DMS79 treated with DMSO at 0.1 percent for 48 hours (cell line): ENCODE results near the gene SIMC1.

ENCODE experiments used
- DNase-seq: peaks from one replicate; lab custom pipeline; 2025; lab: John Stamatoyannopoulos, UW

SIMC1 gene

DNA sequence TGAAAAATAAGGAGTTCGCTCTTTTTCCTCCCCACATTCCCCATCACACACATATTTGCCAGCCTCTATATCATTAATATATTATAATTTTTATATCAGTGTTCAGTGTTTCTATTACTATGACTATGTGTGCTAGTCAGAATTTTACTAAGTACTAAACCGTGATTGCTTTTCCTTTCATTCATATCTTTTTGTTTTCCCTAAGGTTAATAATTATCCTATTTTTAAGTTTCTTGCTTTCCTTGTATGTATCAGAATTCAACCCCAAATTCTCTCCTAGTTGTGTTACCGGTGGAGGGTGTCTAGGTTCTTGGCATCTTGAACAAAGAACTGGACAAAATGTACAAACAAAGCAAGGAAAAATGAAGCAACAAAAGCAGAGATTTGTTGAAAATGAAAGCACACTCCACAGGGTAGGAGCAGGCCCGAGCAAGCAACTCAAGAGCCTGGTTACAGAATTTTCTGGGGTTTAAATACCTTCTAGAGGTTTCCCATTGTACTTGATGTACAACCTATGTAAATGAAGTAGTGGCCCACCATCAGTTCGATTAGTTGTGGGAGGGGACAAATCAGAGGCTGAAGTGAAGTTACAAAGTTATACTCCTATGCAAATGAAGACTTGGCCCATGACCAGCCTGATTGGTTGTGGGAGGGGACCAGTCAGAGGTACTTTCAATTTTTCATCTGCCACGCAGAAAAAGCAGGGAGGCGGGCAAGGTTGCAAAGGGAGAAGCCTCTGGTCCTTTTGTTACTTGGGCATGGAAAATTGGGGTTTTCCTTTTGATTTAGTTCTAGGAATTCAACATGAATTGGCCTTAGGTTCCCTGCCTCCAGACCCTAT is 79.5 kb downstream of the SIMC1 start:
- DNase-seq = no peak

DNA sequence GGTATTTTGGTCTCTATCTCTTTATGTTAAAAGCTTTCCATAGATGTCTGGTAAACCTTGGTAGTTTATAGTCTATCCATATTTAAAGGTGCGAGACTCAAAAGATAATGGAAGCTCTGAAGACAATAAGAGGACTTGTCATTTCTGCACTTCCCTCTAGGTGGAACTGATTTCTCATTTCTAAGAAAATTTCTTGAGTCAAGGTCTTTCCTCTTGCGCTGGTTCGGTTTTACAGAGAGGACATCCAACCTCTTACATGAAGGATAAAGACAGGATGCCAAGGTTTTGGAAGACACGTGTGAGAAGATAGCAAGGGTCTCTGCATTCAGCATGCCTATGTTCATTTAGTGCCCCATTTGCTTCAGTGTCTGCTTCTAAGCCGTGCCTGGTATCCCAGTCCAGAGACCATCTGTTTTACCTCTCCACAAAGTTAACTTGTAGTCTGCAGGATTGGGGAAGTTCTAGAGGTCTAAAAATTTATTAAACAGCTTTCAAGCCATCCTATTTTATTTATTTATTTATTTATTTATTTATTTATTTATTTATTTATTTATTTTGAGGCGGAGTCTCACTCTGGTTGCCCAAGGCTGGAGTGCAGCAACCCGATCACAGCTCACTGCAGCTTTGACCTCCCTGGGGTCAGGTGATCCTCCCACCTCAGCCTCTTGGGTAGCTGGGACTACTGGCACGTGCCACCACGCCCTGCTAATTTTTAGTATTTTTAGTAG is 81.8 kb downstream of the SIMC1 start:
- no peak for DNase-seq

DNA sequence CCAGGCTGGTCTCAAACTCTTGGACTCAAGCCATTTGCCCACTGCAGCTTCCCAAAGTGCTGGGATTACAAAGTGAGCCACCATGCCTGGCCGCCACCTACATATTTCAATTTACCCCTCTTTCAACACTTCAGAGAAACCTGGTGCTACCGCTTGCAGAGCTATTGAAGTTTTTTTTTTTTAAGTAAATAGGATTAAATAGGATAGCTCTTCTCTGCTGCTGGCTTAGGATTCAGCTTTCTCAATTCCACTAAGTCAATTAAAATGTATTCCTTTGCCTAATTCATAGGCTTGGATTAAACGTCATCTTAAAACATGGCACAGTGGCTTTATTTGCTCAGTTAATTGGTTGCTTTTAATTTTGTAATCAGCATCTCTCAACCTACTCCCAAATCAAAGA is 82.4 kb downstream of the SIMC1 start:
- no peak for DNase-seq

DNA sequence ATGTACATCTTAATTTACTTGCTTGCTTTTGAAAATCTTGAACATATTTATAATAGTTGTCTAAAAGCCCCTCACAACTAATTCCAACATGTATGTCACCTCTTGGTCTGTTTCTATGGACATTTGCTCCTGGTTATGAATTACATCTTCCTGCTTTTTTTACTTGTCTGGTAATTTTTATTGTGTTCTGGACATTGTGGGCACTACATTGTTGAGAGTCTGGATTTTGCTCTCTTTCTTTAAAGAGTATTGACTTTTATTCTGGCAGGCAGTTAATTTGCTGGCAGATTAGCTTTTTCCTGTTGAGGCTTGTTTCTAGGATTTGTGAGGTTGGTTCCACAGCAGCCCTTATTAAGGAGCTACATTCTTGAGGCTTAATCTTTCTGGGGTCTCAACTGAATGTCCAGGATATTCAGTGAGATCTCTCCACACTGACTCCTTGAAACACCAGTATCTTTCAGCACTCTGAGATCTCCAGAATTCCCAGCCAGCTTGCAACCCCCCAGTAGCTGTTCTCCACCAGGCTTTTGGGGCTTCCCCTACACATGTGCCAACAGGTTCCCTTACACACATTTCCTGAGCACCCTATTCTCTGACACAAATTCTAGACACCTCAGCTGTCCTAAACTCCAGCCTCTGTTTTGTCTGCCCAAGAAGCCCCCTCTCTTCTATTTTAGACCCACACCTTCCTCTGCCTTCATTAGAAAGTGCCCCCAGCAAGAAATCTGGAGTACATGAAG is 96.0 kb downstream of the SIMC1 start:
- DNase-seq = no peak

DNA sequence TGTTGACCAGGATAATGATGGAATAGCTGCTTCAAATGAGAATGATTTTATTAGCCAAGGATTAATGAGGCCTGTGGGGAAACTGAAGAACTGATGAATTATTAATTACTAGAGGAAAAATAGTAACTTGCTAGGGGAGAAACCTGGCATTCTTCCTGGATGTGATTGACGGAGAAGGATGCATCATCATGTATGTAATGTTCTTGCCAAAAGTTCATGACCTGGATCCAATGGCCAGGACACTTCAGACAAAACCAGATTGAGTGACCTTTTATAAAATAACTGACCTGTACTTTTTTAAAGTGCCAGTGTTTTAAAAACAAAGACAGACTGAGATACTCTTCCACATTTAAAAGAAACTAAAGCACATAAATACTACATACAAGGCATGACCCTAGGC is 99.7 kb downstream of the SIMC1 start:
- DNase-seq = no peak

DNA sequence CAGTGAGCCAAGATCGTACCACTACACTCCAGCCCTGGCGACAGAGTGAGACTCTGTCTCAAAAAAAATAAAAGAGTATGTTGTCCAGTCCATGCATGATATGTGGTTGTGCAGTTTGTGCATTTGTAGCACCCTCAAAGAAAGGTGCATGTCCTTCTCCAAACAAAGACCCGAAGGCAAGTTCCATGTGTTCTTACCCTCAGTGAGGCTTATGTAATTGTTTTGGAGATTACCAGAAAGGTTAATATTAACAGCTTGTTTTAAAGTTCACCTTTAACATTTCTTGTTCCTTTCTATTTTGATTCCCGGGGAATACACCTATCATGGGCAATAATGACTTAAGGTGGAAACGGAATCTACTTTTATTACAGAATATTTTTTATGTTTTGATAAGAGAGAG is 101.1 kb downstream of the SIMC1 start:
- DNase-seq = no peak

DNA sequence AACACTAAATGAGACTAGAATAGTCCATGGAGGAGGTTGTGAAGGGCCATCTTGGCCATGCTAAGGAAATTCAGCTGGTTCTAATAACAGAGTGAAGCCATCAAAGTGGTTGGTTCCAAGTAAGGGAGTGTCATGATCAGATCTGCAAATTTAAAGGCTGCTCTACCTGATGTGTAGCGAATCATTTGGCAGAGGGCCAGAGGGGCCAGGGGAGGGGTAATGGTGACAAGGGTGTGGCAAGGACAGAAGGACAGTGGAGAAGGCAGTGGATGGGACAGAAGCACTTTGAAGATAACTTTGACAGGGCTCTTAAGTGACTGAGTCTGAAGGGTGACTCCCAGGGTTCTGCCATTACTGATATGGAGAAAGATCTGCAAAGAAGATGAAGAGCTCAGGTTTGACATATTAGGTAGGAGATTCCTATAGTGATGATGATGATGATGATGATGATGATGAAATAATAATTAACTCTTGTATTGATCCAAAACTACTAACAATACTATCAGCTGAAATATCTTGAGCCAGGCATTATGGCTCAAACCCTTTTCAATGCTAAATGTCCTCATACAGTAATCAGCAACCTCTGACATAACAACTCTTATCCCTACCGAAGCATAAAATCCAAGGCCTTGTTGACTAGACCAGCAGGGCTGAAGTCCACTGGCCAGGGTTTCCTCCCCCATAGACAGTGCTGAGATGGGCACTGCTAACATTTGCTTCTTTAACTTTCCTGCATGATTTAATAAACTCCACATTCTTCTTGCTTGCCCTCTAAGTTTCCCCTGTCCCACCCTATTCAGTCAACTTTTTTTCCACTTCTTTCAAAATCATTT is 103.3 kb downstream of the SIMC1 start:
- DNase-seq = no peak

DNA sequence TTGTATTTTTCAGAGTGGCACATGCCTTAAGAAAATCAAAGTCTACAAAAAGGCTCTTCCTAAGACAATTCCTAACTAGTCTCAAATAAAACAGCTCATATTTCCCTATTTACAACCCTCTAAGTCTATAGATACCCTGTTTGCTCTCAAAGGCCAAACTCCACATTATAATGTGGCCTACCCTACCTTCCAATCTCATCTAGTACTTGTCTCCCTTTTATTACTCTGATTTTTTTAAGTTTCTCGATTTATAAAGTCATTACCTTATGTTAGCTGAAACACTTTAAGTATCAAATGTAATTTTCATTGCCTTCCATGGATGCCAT is 103.9 kb downstream of the SIMC1 start:
- DNase-seq = no peak

DNA sequence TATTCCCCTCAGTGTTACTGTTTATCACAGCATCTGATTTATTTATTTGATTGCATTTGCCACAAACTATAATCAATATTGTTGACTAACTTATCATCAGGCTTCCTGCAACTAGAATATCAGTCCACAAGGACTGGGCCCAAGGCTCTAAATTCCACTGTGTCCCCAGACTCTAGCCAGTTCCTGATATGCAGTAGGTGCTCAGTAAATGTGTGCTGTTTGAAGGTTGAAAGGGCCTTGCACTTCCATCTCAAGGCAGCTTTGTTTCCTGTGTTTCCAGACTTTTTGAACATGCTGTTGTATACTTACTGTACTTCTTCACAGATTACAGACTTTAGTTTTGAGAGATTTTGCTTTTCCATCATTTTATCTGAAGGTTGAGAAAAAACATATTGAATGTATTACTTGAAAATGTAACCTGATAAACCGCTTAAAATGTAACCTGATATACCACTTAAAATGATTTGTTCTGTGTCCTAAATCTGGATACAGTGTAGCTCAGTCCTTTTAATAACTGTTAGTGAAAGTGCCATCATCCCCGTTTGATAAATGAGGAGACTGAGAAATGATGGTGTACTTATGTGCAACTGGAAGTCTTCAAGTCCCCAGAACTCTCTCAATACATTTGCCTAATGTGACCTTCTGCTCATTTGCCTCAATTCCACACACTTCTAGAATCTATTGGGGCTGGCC is 104.7 kb downstream of the SIMC1 start:
- DNase-seq = no peak

DNA sequence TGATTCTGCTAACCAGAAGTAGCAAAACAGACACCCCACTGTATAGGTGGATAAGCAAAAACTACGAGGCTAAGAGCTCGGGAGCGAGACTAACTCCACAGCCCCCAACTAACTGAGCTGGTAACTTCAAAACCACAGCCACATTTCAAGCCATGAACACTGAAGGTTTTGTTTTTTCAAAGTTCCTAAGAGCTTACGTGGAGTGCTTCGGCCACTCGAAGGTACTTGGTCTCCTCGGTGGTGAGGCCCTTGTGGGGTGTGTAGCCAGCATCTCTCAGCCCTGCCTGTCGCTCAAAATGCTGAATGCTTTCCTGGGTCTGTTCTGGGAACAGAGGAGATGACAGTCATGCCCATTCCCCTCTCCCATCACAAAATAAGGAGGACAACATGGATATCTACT is 112.2 kb downstream of the SIMC1 start:
- peak; percentile 17 for DNase-seq

DNA sequence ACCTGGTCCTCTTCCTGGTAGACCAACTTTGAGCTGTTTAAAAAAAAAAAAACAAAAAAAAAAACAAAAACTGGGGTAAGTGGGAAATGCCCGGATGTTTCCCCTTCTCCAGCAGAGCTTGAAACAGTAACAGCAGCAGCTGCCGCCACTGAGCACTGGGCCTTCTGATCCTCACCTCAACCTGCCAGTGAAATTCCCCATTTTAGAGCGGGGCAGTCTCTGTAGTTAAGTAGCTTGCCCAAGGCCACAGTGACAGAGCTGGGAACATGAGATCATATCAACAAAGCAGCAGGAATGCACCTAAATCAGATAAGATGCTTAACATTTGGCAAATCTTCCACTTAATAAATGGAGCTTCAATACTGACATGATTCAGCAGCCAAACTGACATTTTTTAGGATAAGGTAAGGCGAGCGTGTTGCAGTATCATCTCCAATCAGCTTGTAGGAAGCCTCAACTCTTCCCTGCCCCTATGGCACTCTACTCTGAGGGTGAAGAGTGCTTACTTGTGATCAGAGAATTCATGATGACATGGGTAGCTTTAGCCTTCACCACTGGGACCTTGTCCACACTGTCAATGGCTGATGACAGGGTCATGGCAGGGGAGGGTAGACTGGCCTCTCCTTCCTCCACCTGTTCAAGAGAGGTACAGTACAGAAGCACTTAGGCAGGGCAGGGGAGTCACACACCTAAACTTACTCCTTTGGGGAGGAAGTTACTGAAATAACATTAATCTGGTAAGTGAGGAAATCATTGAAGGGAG is 114.1 kb downstream of the SIMC1 start:
- DNase-seq = no peak

DNA sequence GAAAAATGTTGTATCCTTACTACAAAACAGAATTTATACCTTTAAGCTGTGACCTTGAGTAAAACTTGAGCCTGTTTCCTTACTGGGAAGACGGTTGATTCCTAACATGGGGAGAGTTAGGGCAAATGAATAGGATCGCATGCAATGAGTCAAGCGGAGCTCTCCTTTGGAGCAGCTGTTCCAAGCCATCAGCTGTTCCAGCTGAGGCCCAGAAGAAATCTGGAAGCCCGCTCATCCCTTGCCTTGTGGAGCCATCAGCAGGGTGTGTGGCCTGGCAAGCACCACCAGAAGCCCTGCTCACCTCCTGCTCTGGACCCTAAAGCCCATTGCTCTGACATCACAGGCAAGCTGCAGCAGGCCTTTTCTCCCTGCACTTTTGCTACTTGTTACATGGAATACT is 115.3 kb downstream of the SIMC1 start:
- DNase-seq = no peak

DNA sequence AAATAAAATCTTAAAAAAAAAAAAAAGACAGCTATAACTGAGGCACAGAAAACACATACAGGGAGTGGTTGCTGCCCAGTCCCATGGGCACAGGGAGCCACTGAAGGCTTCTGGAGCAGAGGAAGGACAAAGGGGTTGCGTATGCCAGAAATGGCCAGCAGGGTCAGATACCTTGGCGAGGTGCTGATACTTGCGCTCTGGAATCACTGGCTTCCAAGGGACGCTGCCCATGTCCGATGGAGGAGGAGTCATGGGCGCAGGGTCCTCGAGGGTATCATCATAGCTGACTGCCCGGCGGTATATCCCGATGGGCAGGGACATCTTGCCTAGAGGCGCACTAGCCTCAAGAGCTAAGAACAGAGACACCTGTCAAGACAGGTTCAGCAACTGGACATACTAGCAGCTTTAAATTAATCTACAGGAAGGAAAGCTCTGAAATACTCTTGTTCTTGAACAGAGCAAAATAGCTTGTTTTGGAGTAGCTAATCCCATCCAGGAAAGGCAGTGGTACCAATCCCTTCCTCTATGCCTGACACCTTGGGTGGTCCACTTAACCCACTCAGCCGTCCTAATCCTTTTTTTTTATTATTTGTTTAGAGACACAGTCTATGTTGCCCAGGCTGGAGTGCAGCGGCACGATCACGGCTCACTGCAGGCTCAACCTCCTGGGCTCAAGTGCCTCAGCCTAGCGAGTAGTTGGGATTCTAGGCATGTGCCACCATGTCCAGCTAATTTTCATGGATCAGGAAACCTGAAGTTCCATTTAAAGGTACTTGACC is 117.4 kb downstream of the SIMC1 start:
- DNase-seq = peak; percentile 45

DNA sequence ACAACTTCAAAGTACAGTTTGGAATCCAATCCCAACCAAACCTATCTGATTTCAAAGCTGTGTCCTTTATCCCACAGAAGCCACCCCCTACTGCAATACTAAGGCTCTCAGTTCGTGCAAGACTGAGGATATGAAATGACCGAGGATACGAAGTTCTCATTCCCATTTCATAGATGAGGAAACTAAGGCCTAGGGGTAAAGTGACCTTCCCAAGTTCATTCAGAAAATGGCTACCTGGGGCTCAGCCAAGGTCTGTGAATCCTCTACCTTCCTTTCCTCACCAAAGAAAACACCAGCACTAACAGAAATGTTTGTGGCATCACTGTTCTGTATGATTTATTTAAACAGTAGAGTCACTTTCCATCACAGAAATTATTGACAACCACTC is 117.9 kb downstream of the SIMC1 start:
- no peak for DNase-seq

DNA sequence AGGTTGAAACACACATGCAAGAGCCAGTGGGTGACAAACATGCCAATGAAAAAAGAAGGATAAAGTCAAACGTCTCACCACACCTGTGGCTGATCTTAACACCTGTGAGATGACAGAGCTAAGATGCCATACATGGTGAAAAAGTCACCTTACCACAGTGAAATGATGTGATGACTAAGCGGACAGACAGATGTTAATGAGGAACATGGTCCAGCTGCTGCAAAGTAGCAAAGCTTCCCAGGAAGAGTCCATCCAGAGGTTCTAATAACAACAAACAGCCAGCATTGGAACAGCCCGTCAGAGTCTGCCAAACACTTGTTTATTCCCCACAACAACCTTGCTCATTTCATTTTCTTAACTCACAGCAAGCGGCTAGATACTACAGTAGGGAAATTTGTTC is 121.4 kb downstream of the SIMC1 start:
- DNase-seq = no peak

DNA sequence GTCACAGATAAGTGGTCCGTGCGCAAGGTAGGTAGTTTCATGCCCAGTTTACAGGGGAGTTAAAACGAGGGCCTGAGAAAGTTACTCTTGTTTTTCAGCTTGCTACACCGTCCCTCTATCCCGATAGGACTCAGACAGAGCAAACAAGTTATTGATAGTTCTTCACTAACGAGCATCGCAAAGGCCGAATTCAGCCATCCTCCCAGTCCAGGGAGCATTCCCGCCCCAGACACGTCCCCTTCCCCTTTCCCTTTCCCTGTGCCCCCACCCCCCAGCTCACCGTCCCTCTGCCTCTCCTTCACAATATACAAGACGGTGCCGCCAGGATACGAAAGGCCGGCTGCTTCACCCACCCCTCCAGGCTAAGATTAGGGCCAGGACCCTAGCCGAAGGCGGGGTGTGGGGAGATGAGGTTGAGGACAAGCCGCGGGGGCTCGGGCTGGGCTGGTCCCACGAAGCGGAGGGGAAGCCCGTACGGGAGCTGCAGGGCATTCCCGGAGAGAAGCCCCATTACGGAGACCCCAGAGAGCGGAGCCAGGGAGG is 122.7 kb downstream of the SIMC1 start:
- DNase-seq = no peak

DNA sequence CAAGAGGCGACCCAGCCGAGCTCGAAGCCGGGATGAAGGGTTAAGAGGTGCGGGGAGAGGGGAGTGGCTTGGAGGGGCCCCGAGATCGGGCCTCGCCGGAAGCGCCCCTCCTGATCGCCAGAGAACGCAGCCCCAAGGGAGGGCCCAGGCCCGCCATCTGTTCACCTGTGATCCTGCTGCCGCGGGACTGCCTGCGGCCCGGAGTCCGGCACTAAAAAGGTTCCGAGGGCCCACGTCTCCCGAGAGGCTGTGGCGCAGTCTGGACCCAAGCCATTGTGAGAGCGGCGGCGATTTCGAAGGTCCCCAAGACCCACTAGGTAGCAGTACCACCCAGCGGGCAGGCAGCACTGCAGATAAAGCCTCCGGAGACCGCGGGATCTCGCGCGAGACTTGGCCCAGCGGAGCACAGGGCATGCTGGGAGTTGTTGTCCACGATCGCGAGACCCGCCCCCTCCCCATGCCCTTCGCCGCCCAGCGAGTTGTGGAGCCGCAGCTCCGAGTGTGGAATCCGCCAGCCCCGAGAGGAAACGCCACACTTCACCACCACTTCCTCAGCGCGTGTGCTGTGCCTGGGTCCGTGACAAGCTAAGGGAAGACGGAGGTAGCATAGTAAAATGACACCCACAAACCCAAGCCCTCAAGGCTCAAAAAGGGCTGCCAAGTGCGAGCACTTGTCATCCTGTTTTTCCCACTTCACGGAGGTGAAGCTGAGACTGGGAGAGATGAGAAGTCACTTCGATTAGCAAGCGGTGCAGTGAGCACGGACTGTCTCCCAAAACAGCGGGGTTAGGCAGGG is 123.4 kb downstream of the SIMC1 start, which contains the start of gene KIAA1191:
Gene KIAA1191, minus strand, starts transcription at position 328 of the 796 bp plus-strand sequence. CDS start 2,256 bp downstream, outside the sequence.
- peak; percentile 55 for DNase-seq

DNA sequence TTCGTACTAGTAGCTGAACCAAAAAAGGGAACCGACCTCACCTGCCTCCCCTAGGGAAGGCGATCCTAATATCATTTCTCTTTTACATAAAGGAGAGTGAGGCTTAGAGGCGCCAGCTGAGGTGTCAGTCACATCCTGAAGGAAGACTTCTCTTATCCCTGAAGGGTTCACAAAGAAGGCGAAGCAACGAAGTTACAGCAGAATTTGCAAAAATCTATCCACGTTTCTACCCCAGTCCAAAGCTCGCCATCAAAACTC is 123.9 kb downstream of the SIMC1 start:
- no peak for DNase-seq

DNA sequence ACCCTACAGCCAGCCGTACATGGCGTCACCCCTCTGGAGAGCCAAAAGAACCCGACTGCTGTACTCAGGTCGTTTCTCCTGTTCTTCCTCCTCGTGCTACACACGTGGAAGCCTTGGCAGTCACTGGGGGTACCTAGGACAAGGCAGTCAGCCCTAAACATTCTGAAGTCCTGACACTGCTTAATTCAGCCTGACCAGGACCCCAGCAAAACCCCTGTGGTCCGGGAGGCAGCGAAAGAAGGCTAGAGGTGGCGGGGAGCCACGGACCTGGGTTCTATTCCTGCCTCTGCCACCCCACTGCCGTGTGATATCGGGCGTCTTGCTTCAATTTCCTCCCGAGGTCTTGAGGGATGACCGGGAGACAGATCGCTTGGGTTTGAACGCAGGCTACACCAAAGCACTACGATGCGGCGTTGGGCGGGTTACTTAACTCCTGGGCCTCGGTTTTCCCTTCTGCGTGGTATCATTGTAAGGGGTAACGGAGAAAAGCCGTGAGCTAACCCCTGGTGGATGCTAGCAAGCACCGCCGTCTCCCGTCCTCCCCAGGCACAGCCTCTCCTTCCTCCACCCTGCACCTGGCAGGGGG is 126.6 kb downstream of the SIMC1 start:
- no peak for DNase-seq
